GM21576 (cell line): ENCODE results near the gene EGFR.

Source experiments
- ATAC-seq: cut with Tn5 transposase; IDR thresholded peaks from one replicate; pipeline ENCODE4 v1.9.1; 2021; ENCODE audit warnings: mild to moderate bottlenecking, moderate library complexity; ENCODE audit not compliant: unreplicated experiment

EGFR gene

DNA sequence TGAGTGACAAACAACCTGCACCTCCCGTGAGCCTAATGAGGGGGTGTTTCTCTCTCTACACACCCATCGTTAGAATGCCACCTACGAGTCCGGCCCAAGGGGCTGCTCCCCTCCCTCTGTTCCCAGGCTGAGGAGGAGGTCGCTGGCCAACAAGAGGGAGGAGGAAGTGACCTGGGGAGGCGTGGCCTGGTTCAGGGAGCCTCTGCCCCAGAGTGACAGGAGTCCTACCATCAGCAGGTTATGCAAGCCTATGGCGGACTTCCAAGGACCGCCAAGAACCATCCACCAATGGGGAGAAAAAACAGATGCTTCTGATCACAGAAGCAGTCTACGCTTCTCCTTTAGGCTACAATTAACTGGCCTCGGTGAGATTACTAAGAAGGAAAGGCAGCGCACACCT lies 12.3 kb upstream of the EGFR start:
- no peak for ATAC-seq

DNA sequence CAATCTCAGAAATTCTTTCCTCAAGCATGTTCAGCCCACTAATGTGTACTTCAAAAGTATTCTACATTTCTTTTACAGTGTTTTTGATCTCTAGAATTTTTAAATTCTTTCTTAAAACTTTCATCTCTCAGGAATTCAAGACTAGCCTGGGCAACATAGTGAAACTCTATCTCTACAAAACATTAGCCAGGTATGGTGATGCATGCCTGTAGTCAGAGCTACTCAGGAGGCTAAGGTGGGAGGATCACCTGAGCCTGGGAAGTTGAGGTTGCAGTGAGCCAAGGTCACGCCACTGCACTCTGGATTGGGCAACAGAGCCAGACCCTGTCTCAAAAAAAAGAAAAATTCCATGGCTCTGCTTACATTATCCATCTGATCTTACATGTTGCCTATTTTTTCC lies 5.0 kb upstream of the EGFR start:
- no peak for ATAC-seq

DNA sequence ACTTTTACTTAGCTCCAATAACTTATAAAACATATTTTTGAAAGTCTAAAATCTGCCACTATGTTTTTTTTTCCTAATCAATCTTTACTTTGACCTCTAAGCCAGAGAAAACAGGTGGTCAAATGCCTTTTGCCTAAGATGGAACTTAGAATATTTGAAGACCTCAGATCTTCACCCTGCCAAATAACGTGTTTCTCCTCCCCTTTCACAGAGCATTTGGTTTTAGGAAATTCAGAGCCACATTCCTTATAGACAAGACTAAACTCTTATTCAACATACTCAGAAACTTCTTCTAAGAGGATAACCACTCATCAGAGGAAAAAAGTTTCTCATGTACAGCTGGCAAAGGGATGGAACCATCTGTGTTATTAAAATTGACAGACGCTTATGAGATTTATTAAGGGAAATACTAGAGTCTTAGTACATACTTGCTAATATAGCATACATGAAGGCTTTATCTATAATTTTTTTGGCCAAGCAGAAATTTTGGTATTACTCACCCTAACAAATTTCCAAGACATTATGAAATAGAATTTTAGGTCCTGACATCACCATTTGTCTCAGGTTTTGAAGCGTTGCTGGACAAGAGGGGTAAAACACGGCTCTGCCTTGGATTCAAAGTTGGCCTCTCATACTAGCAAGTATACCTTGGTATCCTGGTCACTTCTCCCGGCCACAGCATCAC lies 2.6 kb upstream of the EGFR start:
- no peak for ATAC-seq

DNA sequence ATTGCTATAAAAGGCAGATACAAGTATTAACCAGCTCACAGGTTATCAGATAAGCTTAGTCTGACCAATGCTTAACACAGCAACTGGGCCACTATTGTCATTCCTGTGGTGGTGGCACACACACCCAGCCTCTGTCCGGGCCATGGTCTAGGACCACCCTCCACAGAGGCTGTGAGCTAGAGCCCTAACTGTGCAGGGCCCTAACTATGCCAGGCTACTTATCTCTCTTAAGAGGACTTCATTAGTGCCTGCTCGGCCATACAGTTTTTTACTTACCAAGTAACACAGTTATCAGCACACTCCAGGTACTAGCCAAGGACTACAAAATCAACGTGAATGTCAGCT lies 2.1 kb upstream of the EGFR start:
- no peak for ATAC-seq

DNA sequence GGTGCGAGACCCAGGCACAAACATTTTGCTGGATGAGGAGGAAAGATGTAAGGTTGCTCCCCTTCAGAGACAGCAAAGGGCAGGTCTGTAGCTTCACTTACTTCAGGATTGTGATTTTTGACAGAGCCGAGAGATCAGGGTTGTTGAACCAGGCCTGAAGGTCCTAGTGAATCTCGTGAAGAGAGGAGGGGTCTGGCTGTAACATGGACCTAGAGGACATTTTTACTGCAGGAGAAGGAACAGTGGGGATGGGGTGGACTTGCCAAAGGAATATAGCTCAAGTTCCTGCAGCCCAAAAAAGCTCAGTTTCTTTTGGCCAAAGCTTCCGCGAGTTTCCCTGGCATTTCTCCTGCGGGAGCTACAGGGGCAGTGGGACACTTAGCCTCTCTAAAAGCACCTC lies 976 bp upstream of the EGFR start:
- ATAC-seq, result no peak

DNA sequence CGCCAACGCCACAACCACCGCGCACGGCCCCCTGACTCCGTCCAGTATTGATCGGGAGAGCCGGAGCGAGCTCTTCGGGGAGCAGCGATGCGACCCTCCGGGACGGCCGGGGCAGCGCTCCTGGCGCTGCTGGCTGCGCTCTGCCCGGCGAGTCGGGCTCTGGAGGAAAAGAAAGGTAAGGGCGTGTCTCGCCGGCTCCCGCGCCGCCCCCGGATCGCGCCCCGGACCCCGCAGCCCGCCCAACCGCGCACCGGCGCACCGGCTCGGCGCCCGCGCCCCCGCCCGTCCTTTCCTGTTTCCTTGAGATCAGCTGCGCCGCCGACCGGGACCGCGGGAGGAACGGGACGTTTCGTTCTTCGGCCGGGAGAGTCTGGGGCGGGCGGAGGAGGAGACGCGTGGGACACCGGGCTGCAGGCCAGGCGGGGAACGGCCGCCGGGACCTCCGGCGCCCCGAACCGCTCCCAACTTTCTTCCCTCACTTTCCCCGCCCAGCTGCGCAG lies 424 bp downstream of the EGFR start:
- no peak for ATAC-seq

DNA sequence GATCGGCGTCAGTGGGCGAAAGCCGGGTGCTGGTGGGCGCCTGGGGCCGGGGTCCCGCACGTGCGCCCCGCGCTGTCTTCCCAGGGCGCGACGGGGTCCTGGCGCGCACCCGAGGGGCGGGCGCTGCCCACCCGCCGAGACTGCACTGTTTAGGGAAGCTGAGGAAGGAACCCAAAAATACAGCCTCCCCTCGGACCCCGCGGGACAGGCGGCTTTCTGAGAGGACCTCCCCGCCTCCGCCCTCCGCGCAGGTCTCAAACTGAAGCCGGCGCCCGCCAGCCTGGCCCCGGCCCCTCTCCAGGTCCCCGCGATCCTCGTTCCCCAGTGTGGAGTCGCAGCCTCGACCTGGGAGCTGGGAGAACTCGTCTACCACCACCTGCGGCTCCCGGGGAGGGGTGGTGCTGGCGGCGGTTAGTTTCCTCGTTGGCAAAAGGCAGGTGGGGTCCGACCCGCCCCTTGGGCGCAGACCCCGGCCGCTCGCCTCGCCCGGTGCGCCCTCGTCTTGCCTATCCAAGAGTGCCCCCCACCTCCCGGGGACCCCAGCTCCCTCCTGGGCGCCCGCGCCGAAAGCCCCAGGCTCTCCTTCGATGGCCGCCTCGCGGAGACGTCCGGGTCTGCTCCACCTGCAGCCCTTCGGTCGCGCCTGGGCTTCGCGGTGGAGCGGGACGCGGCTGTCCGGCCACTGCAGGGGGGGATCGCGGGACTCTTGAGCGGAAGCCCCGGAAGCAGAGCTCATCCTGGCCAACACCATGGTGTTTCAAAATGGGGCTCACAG lies 1.1 kb downstream of the EGFR start:
- ATAC-seq, result no peak

DNA sequence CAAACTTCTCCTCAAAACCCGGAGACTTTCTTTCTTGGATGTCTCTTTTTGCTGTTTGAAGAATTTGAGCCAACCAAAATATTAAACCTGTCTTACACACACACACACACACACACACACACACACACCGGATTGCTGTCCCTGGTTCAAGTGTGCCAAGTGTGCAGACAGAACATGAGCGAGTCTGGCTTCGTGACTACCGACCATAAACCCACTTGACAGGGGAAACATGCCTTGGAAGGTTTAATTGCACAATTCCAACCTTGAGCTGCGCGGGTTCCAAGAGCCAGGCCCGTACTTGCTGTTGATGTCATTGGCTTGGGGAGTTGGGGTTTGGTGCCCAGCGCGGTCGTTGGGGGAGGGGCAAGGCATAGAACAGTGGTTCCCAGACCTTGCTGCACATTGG lies 1.7 kb downstream of the EGFR start:
- no peak for ATAC-seq

DNA sequence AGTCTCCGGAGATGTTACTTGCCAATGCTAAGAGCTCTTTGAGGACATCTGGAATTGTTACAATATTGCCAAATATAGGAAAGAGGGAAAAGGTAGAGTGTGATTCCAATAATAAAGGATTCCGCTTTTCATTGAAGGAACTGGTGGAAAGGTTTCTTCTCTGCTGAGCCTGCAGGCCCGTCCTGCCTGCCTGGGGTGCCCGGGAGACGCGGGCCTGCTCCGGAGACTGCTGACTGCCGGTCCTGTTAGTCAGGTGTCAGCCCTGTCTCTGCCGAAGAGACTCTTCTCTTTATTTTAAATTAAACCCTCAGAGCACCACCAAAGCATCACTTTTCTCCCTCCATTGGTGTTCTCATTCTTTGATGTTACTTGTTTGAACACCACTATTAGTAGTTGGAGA lies 2.2 kb downstream of the EGFR start:
- no peak for ATAC-seq

DNA sequence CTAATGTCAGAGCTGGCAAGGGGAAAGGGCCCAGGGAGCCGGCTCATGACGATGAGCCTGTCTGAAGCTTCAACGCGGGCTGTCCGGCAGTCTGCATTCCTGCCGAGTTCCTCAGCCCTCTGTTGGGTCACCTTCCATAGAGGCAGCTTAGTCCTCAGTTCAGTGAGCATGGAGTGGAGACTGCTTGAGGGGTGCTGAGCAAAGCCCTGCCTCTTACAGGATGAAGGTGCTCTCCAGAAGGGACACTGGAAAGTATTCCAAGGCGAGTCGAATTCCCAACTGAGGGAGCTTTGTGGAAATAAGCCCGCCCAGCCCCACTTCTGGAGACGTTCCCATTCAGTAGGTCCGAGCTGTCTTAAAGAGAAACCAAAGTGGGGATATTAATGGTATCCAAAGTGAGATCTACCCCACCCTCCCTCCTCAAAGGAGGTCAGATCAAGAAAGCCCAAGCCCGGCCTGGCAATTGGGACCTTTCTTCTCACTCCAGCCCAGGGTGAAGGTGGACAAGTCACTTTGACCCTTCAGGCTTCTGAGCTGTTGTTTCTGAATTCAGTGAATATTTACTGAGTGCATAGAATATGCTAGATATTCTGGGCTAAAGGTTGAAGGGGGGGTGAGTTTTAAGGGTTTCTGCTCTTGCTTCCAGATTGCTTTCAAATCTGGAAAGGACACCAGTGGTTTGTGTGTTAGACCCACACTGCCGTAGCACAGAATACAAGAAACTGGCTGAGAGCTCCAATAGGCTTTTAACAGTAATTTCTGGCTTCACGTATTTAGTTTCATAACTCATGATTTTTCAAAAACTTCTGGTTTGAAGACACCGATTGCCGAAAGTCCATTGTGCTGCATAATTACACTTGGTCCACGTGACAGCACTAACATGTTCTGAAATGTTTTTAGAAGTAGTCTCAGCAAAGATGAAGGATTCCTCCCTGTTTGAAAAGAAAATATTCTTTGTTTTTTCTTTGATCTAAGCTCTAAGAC lies 3.5 kb downstream of the EGFR start:
- ATAC-seq, result no peak

DNA sequence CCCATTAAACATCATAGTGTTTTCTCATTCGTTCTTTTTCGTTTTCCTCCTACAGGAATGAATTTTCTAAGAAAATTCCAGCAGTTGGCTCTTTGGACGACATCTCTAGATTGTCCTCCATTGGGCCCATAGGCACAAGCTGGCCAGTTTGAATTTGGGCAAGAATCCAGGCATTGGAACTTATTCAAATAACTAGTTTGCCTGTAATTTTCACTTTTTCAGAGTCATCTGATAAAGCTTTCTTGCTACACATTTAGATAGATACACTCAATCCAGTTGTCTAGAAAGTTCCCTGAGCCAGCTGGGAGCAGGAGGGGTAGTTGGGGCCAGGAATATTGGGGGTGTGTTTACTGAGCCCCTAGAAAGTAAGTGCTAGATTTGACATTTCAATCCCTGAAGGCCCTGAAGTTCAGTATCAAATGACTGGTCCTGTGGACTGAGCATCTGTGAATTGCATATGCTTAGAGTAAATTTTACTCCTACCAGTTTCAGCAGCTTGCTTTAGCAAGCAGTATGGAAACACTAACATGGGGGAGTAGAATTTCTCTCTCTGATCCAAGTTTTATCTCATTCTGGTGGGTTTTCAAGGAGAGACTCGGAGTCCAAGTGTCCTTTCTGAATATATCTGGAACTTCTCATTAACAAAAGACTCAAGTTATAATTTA lies 5.2 kb downstream of the EGFR start:
- ATAC-seq, result no peak

DNA sequence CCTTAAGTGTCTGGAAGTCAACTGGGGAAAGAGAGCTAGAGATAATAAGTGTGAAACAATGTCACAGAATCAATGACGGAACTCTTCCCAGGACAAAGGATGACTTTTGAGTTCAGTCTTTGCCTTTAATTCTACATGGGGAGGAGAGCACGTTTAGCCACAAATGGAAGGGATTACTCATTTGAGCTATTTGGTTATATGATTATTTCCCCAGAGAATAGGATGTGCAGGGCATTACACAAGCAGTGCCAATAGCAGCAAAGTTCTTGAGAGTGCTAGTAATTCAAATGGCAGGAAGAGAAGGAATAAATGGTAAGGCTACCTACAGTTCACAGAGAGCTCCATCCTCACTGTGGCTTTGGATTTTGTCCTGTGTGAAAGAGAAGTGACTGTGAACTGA lies 6.0 kb downstream of the EGFR start:
- ATAC-seq, result no peak

DNA sequence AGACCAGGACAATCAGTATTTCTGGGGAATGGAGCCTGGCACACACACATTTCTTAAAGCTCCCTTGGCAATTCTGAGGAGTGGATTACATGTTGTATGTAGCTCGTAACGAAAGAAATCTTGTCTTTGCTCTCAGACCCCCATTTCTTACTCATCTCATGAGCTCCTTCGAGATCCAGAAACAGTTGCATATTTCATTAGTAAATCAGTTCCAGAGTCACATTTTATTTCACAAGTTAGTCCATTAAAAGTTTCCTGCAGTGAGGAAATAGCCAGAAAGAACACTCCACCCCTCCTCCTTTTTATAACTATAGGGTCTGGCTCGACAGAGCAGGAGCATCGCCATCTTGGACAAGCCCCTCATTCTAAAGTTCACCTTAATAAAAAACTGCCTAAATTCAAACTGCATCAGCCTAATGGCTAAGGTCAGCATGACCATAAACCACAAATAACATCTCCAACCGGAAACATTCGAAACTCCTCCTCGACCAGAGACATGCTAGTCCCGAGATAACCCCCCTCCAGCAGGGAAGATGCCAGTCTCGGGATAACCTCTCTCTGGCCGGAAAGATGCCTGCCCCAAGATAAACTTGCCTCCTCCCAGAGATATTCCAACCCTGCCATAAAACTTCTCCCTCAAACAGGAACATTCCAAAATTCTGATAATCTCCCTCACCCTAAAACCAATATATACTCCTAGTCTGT lies 7.4 kb downstream of the EGFR start:
- no peak for ATAC-seq

DNA sequence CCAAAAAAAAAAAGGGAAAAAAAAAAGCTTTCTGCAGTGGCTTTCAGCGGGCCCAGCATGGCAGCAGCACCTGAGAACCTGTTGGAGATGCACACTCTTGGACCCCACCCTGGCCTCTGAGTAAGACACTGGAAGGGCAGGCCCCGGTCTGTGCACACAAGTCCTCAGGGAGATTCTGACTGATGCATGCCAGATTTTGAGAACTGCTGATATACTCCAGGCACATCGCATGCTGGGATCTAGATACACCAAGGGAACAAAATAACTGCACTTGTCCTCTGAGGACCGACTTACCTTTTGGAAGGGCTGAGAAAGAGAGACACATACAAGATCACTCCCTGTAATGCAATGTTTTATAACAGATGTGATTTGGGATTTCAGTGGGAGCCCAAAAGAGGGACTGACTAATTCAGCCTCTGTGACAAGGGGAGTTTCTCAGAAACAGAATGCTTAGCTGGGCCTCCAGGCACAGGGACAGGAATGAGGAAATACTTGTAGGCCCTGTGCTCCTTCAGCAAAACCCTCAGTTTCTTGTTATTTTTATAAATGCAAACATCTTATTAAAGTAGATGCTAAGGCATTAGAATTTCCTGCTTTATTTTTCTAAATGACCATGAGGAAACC lies 8.2 kb downstream of the EGFR start:
- no peak for ATAC-seq

DNA sequence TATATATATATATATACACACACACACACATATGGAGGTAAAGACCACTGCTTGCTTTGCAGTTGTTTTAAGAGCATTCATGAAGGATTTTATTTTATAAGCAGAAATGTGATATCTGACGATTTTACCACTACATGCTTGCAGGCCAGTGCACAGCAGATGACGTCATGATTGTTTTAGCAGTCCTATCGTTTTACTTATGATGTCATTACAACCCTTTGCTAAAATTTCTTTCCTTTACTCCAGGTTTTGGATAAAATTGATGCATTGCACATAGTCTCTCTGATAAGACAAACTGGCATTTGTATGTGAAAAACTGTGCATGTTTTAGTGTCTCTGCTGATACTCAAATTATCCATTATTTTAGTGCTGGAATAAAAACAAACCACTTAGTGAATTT lies 9.2 kb downstream of the EGFR start:
- no peak for ATAC-seq

DNA sequence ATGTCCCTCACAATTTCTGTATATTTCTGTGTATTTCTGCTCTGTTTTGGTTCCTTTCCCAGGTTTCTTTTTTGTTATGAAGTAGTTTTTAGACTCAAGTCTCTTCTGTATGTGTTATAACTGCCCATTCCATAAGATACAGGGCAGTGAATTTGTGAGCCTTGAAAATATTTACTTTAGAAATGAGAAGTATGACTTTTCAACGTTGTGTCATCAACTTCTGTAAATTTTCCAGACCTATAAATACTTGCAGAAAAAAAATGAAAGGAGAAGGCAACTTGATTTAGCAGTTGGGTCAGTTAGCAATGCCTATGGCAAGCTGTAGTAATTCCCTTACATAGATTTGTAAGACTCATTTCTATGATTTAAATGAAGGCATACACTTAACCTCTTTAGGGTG lies 11.5 kb downstream of the EGFR start:
- no peak for ATAC-seq

DNA sequence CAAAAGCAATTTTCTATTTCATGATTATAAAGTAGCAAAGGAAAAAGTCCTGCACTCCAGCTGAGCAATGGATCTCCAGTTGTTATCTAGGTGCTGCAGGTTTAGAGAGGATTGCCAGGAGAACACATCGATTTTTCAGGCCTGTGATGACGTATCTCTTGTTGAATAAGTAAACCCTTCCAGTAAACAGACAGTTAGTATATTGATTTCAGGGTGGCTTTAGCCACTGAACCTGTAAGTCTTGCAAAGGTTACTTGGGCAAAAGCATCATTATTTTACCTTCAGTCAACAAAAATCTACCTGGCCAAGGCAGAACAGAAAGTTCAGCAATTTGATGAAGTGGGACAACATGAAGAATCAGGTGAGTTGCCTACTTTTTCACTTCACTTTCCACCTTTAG lies 12.3 kb downstream of the EGFR start:
- ATAC-seq, result no peak

DNA sequence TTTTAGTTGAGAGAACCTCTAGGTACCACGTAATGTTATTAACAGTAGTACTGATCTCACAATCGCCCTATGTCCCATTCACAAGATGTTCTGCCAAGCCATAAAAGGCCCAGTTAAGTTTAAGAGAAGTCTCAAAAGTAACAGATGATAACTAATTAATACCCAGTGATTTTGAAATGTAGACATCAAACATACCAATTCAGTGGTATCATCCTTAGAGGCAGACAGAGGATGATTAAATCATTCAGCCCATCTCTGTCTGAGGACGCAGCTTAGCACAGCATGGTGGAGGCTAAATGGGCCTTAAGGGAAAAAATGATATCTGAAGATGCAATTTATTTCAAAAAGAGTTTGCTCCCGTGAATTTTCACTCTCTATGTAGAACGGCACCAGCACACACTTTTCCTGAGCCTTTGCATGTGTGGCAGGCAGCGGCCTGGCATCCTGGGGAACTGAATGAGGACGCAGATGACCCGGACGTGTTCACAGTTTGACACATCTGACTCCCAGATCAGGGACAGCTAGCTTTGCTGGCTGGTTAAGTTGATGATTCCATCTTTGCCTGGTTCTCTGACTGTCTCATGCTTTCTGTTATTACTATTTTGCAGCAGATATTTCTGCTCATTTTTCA lies 13.4 kb downstream of the EGFR start:
- ATAC-seq, result no peak

DNA sequence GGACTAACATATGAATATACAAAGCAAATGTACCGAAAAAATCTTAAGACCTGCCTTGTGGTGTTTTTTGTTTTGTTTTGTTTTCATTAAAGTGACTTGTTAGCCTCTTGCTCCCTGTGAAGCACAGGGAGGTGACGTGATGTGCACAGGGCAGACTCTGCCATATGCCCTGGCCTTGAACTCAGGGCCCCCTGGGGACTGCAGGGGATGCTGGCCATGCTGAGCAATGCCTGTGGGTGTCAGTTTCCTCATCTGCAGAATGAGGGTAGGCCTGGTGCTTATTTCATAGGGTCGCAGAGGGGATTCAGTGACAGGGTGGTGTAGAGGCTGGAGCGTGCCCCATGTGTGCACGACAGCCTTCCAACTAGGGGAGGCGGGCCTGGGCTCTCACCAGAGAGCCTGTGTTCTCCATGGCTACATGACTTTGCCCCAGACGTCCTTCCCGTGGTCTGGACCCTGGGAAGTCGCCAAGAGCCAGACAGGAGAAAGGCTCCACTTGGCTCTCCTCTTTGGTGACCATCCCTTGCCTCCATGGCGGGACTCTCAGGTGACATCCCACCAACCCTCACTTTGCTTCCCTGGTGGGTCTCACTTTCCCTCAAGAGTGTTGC lies 14.5 kb downstream of the EGFR start:
- ATAC-seq, result no peak
